IgD-negative memory B cell (primary cell): Measurements from ENCODE around the gene HRH3. TPM values are rescaled to one million over a fixed set of nuclear protein-coding genes. Genes with fewer than 3 reads are reported as not detected.

ENCODE experiments used
- H3K27ac Mint-ChIP-seq, 3 donors: one replicate each; pipeline ENCODE4 v1.8.0; 2020 to 2022; ENCODE audit warnings: mild to moderate bottlenecking in 3 of 3, mixed read lengths in 3 of 3, moderate library complexity in 1 of 3
- H3K27me3 Mint-ChIP-seq: one replicate; pipeline ENCODE4 v1.8.0; 2021; ENCODE audit warnings: mixed read lengths
- H3K36me3 Mint-ChIP-seq: one replicate; pipeline ENCODE4 v1.8.0; 2020; ENCODE audit warnings: mild to moderate bottlenecking, mixed read lengths
- H3K4me1 Mint-ChIP-seq, 3 donors: one replicate each; pipeline ENCODE4 v1.8.0; 2020 to 2022; ENCODE audit warnings: mixed read lengths in 3 of 3, mild to moderate bottlenecking in 1 of 3
- H3K4me3 Mint-ChIP-seq, 4 donors: one replicate each; pipeline ENCODE4 v1.8.0; 2020 to 2022; ENCODE audit warnings: mild to moderate bottlenecking in 4 of 4, mixed read lengths in 4 of 4, moderate library complexity in 3 of 4
- H3K9me3 Mint-ChIP-seq, 3 donors: one replicate each; pipeline ENCODE4 v1.8.0; 2020 to 2021; ENCODE audit warnings: mixed read lengths in 3 of 3, mild to moderate bottlenecking in 1 of 3
- polyA plus RNA-seq: library from polyadenylated mRNA; unstranded; fragments of 300-500 nt; fragmentation: Illumina TruSeq; gene quantifications from one replicate; pipeline ENCODE4 v1.2.3, GENCODE V29; 2021

The HRH3 gene
- not detected for polyA plus RNA-seq

GRCh38 chr20:62219992-62220665, at the start of gene HRH3:
Gene HRH3, minus strand, starts transcription at chr20:62220278. Its CDS starts 308 bp downstream, at chr20:62219970.
- Mint-ChIP-seq H3K4me3 (peak within 1 kb of the TSS in 2 of 4 donors; percentile 30 to 83), H3K4me1 (peaks cover 0 to 4% (median 0%) of the 10 kb centered on the region in 3 donors), H3K9me3 (peaks cover 0 to 4% (median 0%) of the 10 kb centered on the region in 3 donors), H3K36me3 (no peaks in the 10 kb centered on the region), H3K27ac (no peak within 1 kb of the TSS), H3K27me3 (peaks cover 35% of the 10 kb centered on the region)

GRCh38 chr20:62269871-62270270, 49.8 kb upstream of the HRH3 start:
- Mint-ChIP-seq H3K4me1 (peaks cover 10 to 13% (median 10%) of the 10 kb centered on the region in 3 donors), H3K36me3 (peaks cover 10% of the 10 kb centered on the region), H3K4me3 (no peak overlapping the region), H3K27ac (no peak overlapping the region), H3K9me3 (no peaks in the 10 kb centered on the region), H3K27me3 (no peaks in the 10 kb centered on the region)

- Mint-ChIP-seq H3K4me1 (peaks cover 5 to 8% (median 5%) of the 10 kb centered on the region in 3 donors), H3K27me3 (no peaks in the 10 kb centered on the region), H3K36me3 (peaks cover 11% of the 10 kb centered on the region), H3K9me3 (no peaks in the 10 kb centered on the region), H3K4me3 (no peak overlapping the region), H3K27ac (no peak overlapping the region)
Measured at GRCh38 chr20:62269378-62269777, 49.3 kb upstream of the HRH3 start.

- no peaks in the 10 kb centered on the region for H3K27me3 Mint-ChIP-seq
- no peaks in the 10 kb centered on the region for H3K9me3 Mint-ChIP-seq
- H3K36me3 Mint-ChIP-seq, result peaks cover 10% of the 10 kb centered on the region
- peaks cover 0 to under 1% (median 0%) of the 10 kb centered on the region in 3 donors for H3K4me1 Mint-ChIP-seq
- H3K27ac Mint-ChIP-seq, result no peak overlapping the region
- no peak overlapping the region for H3K4me3 Mint-ChIP-seq
Measured at GRCh38 chr20:62268228-62268900, 48.3 kb upstream of the HRH3 start.

- H3K36me3 Mint-ChIP-seq, result peaks cover 10% of the 10 kb centered on the region
- no peaks in the 10 kb centered on the region for H3K9me3 Mint-ChIP-seq
- H3K27me3 Mint-ChIP-seq, result no peaks in the 10 kb centered on the region
- no peak overlapping the region for H3K4me3 Mint-ChIP-seq
- H3K4me1 Mint-ChIP-seq, result no peaks in the 10 kb centered on the region
- H3K27ac Mint-ChIP-seq, result no peak overlapping the region
Measured at GRCh38 chr20:62267543-62267942, 47.5 kb upstream of the HRH3 start.

GRCh38 chr20:62266851-62267250, 46.8 kb upstream of the HRH3 start:
- Mint-ChIP-seq H3K4me3 (no peak overlapping the region), H3K4me1 (no peaks in the 10 kb centered on the region), H3K27me3 (no peaks in the 10 kb centered on the region), H3K9me3 (no peaks in the 10 kb centered on the region), H3K36me3 (peaks cover 8% of the 10 kb centered on the region), H3K27ac (no peak overlapping the region)

GRCh38 chr20:62266340-62266739, 46.3 kb upstream of the HRH3 start:
- no peaks in the 10 kb centered on the region for H3K9me3 Mint-ChIP-seq
- no peak overlapping the region for H3K27ac Mint-ChIP-seq
- no peaks in the 10 kb centered on the region for H3K4me1 Mint-ChIP-seq
- no peak overlapping the region for H3K4me3 Mint-ChIP-seq
- peaks cover 8% of the 10 kb centered on the region for H3K36me3 Mint-ChIP-seq
- H3K27me3 Mint-ChIP-seq, result no peaks in the 10 kb centered on the region

GRCh38 chr20:62265365-62265764, 45.3 kb upstream of the HRH3 start:
- no peak overlapping the region for H3K4me3 Mint-ChIP-seq
- peaks cover 11% of the 10 kb centered on the region for H3K36me3 Mint-ChIP-seq
- H3K9me3 Mint-ChIP-seq, result no peaks in the 10 kb centered on the region
- H3K4me1 Mint-ChIP-seq, result no peaks in the 10 kb centered on the region
- no peak overlapping the region for H3K27ac Mint-ChIP-seq
- H3K27me3 Mint-ChIP-seq, result no peaks in the 10 kb centered on the region

GRCh38 chr20:62263396-62263795, 43.3 kb upstream of the HRH3 start:
- Mint-ChIP-seq H3K9me3 (no peaks in the 10 kb centered on the region), H3K4me3 (no peak overlapping the region), H3K4me1 (no peaks in the 10 kb centered on the region), H3K36me3 (peaks cover 13% of the 10 kb centered on the region), H3K27me3 (no peaks in the 10 kb centered on the region), H3K27ac (no peak overlapping the region)

- H3K27me3 Mint-ChIP-seq, result no peaks in the 10 kb centered on the region
- H3K9me3 Mint-ChIP-seq, result no peaks in the 10 kb centered on the region
- peaks cover 13% of the 10 kb centered on the region for H3K36me3 Mint-ChIP-seq
- no peaks in the 10 kb centered on the region for H3K4me1 Mint-ChIP-seq
- H3K4me3 Mint-ChIP-seq, result no peak overlapping the region
- H3K27ac Mint-ChIP-seq, result no peak overlapping the region
Measured at GRCh38 chr20:62262064-62262463, 42.0 kb upstream of the HRH3 start.

GRCh38 chr20:62259294-62259565, 39.2 kb upstream of the HRH3 start:
- Mint-ChIP-seq H3K27me3 (no peaks in the 10 kb centered on the region), H3K36me3 (peaks cover 5% of the 10 kb centered on the region), H3K4me3 (no peak overlapping the region), H3K4me1 (peaks cover 0 to 3% (median 0%) of the 10 kb centered on the region in 3 donors), H3K9me3 (no peaks in the 10 kb centered on the region), H3K27ac (no peak overlapping the region)

GRCh38 chr20:62258499-62259293, 38.6 kb upstream of the HRH3 start:
- no peaks in the 10 kb centered on the region for H3K9me3 Mint-ChIP-seq
- H3K27me3 Mint-ChIP-seq, result no peaks in the 10 kb centered on the region
- peaks cover 5% of the 10 kb centered on the region for H3K36me3 Mint-ChIP-seq
- H3K4me1 Mint-ChIP-seq, result peaks cover 0 to 6% (median 0%) of the 10 kb centered on the region in 3 donors
- H3K4me3 Mint-ChIP-seq, result peak overlapping the region in 1 of 4 donors; percentile 45
- H3K27ac Mint-ChIP-seq, result no peak overlapping the region

- Mint-ChIP-seq H3K4me3 (no peak overlapping the region), H3K27ac (no peak overlapping the region), H3K27me3 (no peaks in the 10 kb centered on the region), H3K4me1 (peaks cover 0 to 9% (median 1%) of the 10 kb centered on the region in 3 donors), H3K9me3 (no peaks in the 10 kb centered on the region), H3K36me3 (peaks cover 7% of the 10 kb centered on the region)
Measured at GRCh38 chr20:62255976-62256375, 35.9 kb upstream of the HRH3 start.

GRCh38 chr20:62254021-62254724, 34.1 kb upstream of the HRH3 start:
- Mint-ChIP-seq H3K36me3 (peaks cover 2% of the 10 kb centered on the region), H3K4me1 (peaks cover 6 to 15% (median 8%) of the 10 kb centered on the region in 3 donors), H3K27ac (peak overlapping the region in 2 of 3 donors; percentile 63 to 78), H3K4me3 (no peak overlapping the region), H3K9me3 (no peaks in the 10 kb centered on the region), H3K27me3 (no peaks in the 10 kb centered on the region)

- peaks cover 2% of the 10 kb centered on the region for H3K36me3 Mint-ChIP-seq
- H3K27ac Mint-ChIP-seq, result no peak overlapping the region
Measured at GRCh38 chr20:62253398-62253797, 33.3 kb upstream of the HRH3 start.

More at GRCh38 chr20:62253398-62253797, 33.3 kb upstream of the HRH3 start:
- Mint-ChIP-seq H3K27me3 (no peaks in the 10 kb centered on the region), H3K4me1 (peaks cover 9 to 18% (median 10%) of the 10 kb centered on the region in 3 donors), H3K4me3 (no peak overlapping the region), H3K9me3 (no peaks in the 10 kb centered on the region)
